ENCODE data around the gene SLC25A41.

SLC25A41 gene

GRCh38 chr19:6433663-6434062, at the start of gene SLC25A41:
Gene SLC25A41, minus strand, starts transcription at chr19:6433763. Its CDS starts 70 bp downstream, at chr19:6433693.
- in situ Hi-C loops (cut with MboI; ENCODE audit: low sequenced_read_pairs) = no loop called here

GRCh38 chr19:6483235-6483634, 49.7 kb upstream of the SLC25A41 start:
- in situ Hi-C loops (cut with MboI; ENCODE audit: low sequenced_read_pairs) = no loop called here

GRCh38 chr19:6482343-6482686, 48.8 kb upstream of the SLC25A41 start:
- in situ Hi-C loops (cut with MboI; ENCODE audit: low sequenced_read_pairs) = no loop called here

- in situ Hi-C loops (cut with MboI; ENCODE audit: low sequenced_read_pairs) = no loop called here
Observed at GRCh38 chr19:6481541-6482342, 48.2 kb upstream of the SLC25A41 start, which contains the start of gene DENND1C. Gene DENND1C, minus strand, starts transcription at chr19:6481787. Its CDS starts 92 bp downstream, at chr19:6481695.

DNA sequence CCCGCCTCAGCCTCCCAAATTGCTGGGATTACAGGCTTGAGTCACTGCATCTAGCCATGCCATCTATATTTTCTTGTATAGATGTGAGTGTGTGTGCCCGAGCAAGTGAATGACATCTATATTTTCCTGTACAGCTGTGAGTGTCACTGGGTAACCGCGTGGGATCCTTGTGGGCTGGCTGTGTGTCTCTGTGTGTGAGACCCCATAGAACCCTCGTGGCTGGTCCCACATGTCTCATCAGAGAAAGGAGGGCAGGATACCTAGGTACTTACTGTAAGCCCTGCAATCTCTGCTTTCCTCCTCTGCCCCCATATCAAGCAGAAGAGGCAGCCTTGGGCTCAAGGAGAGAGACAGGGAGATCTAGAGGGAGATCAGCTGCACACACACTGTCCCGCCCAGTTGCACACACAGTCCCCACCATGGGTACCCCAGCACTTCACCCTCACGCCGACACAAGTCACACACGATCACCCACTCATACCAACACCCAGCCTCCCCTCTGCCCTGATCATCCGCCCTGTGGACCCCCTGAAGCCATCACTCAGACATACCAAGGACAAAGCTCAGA, 47.4 kb upstream of the SLC25A41 start:
- in situ Hi-C loops (cut with MboI; ENCODE audit: low sequenced_read_pairs) = no loop called here

GRCh38 chr19:6479836-6480398, 46.4 kb upstream of the SLC25A41 start:
- in situ Hi-C loops (cut with MboI; ENCODE audit: low sequenced_read_pairs) = no loop called here

GRCh38 chr19:6478815-6479214, 45.3 kb upstream of the SLC25A41 start:
- in situ Hi-C loops (cut with MboI; ENCODE audit: low sequenced_read_pairs) = no loop called here

- in situ Hi-C loops (cut with MboI; ENCODE audit: low sequenced_read_pairs) = no loop called here
Observed at GRCh38 chr19:6476896-6477431, 43.4 kb upstream of the SLC25A41 start.

DNA sequence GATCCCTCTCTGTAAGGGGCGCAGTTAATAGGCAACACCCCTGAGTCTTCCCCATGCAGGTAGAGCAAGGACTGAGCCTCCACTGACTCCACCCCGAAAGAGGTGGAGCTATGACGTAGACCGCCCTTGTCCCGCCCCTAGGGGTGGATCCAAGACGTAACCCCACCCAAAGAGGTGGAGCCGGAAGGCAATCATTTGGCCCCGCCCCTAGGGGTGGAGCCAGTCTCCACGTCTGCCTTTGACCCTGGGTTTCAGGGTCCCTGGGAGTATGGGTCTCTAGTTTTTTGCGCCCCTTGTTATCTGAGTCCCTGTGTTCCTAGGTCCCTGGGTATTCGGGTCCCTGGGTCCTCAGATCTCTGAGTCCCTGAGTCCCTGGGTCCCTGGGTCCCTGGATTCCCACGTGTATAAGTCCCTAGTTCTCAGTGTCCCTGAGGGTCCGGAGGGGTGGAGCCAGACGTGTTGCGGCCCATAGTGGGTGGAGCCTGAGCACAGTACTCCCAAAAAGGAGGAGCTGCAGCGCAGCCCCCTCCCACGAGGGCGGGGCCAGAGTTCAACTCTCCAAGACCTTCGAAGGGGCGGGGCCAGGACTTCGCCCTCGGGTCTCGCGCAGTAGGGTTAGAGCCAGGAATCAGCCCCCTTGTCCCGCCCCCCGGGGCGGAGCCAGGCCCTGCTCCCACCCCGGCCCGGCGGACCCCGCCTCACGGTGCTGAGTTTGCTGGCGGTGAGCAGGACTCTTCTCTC, 42.8 kb upstream of the SLC25A41 start:
- in situ Hi-C loops (cut with MboI; ENCODE audit: low sequenced_read_pairs) = no loop called here

DNA sequence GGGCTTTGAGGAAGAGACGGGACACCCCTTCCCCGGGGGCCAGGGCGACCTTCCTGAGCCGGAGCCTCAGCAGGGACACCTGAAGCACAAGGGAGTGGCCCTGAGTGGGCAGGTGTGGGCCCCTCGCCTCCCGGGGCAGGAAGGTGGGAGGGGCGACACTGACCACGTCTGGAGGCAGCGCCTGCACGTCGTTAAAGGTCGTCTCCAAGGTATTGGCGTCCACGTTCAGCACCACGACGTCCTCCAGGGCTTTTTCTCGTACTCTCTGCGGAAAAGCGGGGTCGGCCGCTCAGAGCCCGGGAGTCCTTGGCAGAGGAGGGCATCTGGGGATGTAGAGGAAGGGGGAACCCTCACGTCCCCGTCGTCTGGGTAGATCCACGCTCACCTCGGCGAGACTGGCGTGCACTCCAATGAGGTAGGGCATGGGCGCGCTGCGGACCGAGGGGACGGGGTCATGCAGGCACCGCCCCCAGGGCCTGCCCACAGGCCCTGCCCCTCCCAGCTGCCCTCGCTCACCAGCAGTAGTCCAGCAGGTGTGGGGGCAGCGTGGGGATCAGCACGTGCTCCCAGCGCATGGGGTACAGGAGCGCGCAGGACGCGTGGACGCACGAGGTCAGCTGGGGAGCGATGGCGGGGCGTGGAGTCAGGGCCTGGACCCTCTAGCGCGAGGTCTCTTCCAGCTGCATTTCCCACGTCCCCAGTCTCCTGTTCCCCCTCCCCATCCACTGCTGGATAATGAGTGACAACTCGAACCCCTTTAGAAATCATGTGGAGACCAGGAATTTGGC, 42.0 kb upstream of the SLC25A41 start:
- in situ Hi-C loops (cut with MboI; ENCODE audit: low sequenced_read_pairs) = no loop called here

DNA sequence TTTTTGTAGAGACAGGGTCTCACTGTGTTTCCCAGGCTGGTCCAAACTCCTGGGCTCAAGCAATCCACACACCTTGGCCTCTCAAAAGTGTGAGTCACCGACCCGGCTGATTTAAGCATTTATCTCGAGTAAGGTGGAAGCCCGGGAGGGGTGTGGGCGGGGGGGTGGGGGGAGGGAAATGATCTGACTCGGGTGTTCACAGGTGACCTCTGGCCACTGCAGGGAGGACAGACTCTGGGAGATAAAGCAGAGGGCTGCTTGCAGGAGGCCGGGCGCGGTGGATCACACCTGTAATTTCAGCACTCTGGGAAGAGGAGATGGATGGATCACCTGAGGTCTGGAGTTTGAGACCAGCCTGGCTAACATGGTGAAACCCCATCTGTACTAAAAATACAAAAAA, 40.1 kb upstream of the SLC25A41 start:
- in situ Hi-C loops (cut with MboI; ENCODE audit: low sequenced_read_pairs) = no loop called here

DNA sequence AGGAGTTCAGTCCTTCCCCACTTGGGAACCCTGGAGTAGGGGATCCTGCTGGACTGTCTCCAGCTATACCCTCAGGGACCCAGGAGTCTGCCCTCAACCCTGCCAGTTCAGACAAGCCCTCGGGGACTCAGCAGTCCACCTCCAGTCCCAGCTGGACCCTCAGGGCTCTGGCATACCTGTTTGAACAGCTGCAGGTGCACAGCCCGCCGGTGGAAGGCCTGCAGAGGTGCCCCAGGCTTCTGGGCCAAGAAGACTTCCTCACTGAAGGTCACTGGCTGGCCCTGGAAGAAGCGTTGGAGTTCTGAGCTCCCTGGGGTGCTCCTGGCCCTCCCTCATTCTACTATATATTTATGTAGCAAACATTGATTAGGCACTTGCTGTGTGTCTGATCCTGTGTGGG, 39.1 kb upstream of the SLC25A41 start:
- in situ Hi-C loops (cut with MboI; ENCODE audit: low sequenced_read_pairs) = no loop called here

GRCh38 chr19:6471076-6471475, 37.5 kb upstream of the SLC25A41 start:
- in situ Hi-C loops (cut with MboI; ENCODE audit: low sequenced_read_pairs) = no loop called here

DNA sequence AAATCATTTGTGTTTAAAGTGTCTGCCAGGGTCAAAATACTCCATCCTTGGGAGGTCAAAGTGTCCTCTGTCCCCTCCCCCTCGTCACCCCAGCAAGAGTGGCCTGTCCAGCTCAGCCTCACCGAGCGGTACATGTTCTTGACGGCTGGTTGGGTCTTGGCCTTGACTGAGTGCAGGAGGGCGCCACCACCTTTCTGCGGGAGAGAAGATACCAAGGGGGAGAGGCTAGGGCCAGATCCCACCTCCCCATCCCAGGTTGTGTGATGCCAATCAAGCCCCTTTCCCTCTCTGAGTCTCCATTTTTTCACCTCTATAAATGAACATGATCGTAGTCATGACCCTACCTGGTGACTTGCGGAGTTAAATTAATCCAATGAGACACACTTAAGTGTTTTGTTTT, 36.6 kb upstream of the SLC25A41 start:
- in situ Hi-C loops (cut with MboI; ENCODE audit: low sequenced_read_pairs) = no loop called here

DNA sequence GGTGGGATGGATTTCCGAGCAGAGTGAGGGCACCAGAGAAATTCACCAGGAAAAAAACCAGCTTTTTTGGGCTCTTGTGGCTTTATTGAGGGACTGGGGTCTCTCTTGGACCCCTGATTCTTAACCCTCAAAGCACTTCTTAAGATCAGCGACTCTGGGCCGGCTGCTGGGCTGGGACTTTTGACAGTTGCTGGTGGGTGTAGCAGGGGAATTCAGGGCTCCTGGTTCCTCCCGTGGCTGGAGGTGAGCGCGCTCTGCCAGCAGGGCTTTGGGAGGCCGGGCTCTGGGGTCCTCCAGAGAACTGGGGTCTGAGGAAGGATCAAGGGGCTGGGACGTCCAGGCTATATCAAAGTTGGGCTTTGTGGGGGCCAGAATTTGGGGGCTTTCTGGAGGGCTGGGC, 33.8 kb upstream of the SLC25A41 start:
- in situ Hi-C loops (cut with MboI; ENCODE audit: low sequenced_read_pairs) = no loop called here

GRCh38 chr19:6466526-6467248, 33.1 kb upstream of the SLC25A41 start:
- in situ Hi-C loops (cut with MboI; ENCODE audit: low sequenced_read_pairs) = no loop called here

DNA sequence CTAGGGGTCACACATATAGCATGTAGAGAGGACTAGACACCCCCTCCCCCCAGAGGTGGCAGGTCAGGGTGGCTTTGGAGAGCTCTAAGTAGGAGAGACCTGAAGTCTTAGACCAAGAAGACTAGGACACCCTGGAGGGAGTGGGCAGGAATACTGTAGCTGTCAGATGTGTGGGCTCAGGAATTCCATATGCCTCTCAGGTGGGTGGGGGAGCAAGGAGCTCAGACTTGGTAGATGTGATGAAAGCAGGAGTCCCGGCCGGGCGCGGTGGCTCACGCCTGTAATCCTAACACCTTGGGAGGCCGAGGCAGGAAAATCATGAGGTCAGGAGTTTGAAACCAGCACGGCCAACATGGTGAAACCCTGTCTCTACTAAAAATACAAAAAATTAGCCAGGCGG, 32.1 kb upstream of the SLC25A41 start:
- in situ Hi-C loops (cut with MboI; ENCODE audit: low sequenced_read_pairs) = no loop called here

GRCh38 chr19:6465006-6465405, 31.4 kb upstream of the SLC25A41 start:
- in situ Hi-C loops (cut with MboI; ENCODE audit: low sequenced_read_pairs) = no loop called here

- in situ Hi-C loops (cut with MboI; ENCODE audit: low sequenced_read_pairs) = no loop called here
Observed at GRCh38 chr19:6464070-6464873, 30.7 kb upstream of the SLC25A41 start, which contains the start of gene CRB3. Gene CRB3, plus strand, starts transcription at chr19:6464271. Its CDS starts 431 bp downstream, at chr19:6464702.

All from HL-60/S4 treated with phorbol 12-myristate 13-acetate at 8.2 ng/mL for 4 days and 3 days (cell line).